Activated CD8-positive, alpha-beta memory T cell treated with anti-CD3 and anti-CD28 coated beads for 4 hours (primary cell): ENCODE measurements around the gene CXXC4.

ENCODE experiments used
- DNase-seq, 2 donors: peaks; one replicate each; pipeline ENCODE4 v3.0.0-alpha.2; 2020; ENCODE audit warnings: low read depth in 2 of 2

CXXC4 gene

DNA sequence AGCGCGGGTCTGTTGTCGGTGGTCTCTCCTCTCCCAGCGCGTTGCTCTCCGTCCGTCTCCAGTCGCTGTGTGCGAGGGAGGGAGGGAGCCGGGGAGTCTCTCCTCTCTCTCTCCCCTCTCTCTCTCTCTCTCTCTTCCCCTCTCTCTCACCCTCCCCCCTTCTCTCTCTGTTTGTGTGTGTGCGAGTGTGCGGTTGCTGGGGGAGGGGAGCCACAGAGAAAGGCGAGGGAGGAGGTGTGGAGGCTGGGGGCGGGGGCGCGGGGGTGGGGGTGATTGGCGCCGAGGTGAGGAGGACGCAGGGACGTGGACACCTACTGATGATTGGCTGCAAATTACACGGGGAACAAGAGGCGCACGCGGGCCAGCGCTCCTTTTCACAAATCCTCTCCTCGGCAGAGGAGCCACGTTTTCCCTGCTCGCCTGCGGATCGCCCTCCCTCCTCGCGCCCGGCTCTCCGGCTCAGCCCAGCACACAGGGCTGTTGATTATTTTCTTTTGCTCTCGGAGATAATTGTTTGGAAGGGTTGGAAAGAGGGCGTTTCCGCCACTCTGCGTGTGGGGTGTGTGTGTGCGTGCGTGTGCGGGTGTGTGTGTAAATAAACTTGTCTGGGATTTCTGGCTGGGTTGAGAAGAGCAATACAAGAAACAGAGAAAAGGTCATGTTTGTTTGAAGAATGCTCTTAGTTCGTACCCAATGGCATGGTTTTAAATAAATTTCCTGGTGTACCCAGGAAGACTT is at the start of gene CXXC4:
CXXC4 (minus strand) TSS at position 73 of the 738 bp plus-strand sequence. CDS start 3,092 bp downstream, outside the sequence.
- no peak for DNase-seq

DNA sequence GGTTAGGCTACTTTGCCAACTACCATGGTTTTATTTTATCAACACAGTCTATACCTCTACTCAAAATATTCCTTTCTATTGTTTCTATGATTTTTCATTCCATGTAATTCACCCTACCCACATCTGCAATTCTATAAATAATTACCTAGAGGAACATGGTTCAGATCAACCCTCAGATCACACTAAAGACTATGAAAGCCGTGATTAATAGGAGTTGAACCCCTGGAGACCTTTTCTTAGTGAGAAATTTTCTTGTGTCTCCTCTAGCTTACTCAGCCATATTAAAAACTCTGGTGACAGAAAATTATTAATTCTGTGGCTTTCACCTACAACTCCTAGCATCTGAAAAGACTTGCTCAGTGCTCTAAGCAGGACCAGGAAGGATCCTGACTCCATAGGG is 38.5 kb upstream of the CXXC4 start:
- no peak for DNase-seq

DNA sequence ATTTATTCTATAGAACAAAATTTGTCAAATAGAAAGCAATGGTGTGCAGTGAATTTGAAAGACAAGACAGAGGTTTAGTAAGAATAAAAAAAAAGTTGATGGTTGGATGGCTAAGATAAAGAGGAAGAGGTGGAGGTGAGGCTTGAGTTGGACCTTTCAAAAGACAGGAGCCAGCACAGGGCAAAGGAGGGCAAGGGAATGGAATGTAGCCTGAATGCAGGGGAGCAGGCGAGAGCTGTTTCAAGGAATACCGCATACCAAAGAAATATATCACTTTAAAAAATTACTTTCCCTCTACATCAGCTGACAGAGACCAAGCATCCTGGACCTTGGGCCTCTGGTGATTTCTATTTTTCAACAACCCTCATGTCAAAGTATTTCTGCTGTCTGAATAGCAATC is 38.0 kb upstream of the CXXC4 start:
- no peak for DNase-seq

DNA sequence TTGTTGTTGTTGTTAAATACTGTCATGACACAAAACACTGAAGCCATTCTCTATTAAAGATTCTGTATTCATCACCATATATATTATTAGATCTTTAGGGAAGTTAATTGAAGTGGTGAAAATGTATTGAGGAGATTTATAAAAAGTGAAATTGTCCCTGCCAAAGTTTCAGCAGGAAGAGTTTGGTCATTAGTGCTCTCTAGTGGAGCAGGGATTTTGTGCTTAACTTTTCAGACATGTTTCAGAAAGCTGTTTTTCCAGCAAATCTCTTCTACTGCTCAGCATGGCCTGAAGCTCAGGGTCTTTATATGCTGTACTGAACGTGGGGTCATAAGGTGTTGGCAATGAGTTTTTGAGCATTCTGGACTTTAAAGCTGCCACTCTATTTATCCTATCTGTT is 36.7 kb upstream of the CXXC4 start:
- DNase-seq = no peak

DNA sequence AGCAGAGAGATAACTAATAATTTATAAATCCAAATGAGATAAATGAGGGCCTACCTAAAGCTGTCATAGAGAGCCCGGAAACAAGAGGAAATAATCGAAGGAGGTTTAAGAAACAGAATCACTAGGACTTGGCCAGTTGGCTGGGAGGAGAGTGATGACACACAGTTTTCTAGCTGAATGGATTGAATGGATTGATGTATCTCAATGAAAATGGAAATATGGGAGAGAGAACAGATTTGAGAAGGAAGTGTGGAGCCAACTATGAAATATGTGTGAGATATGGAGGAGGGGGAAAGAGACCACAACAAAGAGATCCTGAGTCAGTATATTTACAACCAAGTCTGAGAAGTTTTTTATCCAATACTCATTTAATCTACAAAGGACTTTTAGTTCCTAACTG is 35.7 kb upstream of the CXXC4 start:
- DNase-seq = no peak

DNA sequence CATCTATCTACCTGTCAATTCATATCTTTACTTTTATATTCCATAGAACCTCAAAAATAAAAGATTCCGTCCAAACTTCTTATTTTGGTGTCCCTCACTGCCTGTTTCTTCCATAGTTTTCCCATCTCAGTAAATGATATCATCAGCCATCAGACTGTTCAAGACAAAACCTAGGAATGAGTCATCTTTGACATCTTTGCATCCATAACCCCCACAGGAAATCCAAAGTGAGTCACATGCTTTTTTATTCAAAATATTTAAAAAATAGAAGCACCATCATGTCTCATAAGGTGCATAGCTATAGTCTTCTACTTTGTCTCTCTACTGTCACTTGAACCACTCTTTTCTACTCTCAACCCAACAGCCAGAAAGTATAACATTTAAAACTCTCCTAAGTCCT is 29.9 kb upstream of the CXXC4 start:
- DNase-seq = no peak

DNA sequence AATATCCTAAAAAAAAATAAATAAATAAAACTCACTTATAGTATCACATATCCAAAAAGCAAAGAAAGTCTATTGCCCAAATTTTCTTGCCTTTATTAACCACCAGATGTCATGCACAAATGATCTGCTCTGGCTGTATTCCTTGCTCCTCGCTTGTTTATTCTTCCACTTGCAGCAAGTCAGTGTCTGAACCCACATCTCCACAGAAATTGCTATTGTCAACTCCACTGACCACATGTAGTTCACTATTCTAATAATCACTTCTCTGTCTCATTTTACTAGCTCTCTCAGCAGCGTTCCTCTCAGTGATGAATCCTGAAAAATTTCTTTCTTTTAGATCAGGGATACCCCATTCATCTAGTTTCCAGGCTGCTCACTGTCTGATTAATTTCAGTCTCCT is 29.3 kb upstream of the CXXC4 start:
- no peak for DNase-seq

DNA sequence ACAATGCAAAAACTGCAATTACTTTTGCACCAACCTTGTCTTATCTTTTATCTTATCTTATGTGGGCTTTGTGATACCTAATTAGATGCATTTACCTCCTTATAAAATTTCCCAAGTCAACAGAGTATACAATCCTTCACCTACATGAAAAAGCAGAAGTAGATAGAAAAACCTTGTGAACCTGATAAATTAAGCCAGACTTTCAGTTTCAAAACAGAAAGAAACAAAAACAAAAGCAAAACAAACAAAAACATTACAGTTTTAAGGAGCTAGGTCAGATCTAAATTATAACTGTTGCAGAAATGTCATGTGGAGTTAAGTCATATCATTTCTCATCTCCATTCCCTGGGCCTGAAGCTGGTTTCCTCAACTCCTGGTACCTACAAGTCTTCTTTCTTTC is 24.9 kb upstream of the CXXC4 start:
- DNase-seq = no peak

DNA sequence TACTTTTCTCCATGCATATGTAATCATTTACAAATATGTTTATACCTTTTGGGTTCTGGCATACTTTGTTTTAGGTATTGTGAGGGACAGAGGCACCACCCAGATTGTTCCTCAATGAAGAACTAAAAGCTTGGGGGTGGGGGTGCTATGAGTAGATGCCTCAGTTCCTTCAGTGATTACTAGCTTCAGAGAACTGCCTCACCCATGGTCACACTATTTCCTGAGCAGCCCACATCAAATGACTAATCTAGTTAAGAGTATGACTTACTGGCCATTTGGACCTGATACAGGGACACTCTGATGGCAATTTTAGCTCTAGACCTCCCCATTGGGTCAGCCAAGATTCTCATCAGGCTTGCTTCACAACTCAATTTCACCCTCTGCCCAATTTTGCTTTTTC is 22.2 kb upstream of the CXXC4 start:
- DNase-seq = no peak

DNA sequence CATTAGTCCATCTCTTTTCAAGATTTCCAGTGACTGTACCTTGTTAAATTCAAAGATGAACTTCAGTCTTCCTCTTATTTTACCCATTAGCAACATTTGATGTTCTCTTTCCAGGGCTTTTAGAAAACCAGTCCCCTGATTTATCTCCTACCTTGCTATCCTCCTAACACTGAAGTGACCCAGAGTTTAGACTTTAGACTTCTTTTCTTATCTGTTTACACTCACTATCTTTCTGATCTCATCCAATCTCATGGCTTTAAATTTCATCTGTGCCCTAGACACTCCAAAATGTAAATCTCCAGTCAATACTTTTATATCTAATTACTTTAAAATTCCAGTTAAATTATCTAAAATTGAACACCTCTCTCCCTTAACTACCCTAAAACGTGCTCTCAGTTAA is 13.5 kb upstream of the CXXC4 start:
- DNase-seq = no peak

DNA sequence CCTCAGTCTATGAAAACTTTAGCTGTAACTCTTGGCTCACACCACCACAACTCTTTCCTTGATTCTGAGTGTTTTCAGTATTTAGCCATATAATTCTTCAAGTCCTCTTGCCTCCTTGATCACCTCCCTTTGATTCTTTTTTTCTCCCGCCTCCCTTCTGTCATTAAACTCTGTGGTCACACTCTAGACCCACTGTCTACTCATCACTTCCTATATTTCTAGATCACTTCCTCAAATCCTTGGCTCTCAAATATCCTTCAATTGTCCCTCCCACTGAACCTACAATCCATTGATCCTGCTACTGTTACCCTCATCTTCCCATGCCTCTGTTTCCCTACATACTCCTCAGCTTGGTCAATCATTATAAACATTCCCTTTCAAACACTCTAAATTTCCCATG is 12.4 kb upstream of the CXXC4 start:
- DNase-seq = no peak

DNA sequence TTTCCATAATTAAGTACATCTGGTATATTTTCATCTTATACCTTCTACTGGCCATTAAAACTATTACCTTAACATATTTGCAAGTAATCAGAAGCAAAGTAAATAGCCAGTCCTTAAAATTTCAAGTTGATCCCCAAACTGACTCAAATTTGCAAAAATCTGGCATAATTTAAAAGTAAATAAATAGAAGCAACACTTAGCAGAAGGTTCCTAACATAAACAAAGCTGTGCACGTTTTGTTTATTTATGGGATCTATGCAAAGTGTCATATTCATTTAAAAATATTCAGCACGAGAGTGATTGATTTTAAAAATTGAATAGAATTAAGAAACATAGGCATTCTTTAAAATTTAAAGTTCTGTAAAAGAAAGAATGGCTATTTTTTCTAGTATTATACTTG is 9.8 kb upstream of the CXXC4 start:
- DNase-seq = no peak

DNA sequence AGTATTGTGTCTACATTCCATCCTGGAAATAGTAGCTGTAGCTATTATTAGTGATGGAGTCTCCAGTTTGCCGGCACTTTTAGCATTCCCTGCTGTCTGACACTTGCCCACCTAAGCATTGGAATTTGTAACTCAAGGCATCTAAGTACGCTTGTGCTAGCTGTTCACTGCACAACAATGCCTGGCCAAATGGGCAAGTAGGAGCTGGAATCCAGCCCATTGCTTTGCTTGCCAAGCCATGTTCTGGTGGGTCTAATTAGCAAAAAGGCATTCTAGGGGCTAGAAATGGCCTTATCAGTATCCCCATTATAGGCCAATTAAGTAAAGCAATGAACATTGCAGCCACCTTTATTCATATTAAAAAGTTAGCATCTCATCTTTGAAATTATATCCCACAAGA is 7.8 kb upstream of the CXXC4 start:
- no peak for DNase-seq

DNA sequence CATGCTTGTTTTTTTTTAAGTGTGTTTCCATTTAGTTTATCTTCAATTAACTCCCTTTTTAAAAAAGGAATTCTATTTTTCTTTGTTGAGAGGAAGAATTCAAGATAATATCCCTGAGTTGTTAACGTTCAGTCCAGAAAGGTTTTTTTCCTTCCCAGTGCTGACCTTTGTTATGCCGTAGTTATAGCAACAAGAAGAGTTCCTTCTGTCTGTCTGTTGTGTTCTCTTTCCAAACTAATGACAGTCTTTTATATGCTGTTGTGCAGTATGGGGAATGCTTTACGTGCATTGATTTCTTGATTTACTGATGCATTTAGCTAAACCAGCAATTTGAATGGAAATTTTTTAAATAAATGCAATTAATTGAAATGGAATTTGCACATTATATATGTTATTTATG is 6.6 kb upstream of the CXXC4 start:
- no peak for DNase-seq

DNA sequence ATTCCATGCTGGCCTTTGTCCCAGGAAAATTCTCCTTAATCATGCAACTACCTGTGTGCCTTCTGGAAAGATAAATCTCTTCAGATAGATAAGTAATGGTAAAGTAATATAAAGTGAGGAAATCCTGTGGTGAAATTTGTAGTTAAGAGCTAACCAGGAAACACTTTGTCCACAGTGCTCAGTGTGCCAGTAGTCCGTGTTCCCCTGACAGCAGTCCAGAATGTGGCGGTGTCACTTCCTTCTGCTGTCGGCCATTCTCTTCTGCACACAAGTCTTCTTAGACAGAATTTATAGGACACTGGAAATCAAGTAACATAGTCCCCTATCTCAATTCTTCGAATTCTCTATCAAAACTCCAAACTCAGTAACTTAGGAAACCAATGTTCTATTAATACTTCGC is 5.7 kb upstream of the CXXC4 start:
- DNase-seq = no peak

DNA sequence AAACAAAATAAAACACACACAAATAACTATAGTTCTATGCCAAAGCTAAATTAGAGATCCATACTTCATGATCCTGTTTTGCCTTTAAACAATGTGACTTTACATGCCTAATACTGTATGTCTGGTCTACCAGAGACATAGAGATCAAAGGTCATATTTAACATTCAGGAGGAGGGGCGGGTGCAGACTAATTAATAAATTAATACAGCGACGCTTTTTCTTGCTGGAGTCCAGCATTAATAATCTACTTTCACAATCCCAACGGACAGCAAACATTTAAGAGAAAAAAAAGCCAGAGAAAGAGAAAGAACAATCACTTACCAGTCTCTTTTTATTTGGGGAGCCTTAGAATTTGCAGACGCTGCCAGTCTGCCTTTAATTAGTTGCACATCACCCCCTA is 509 bp downstream of the CXXC4 start:
- no peak for DNase-seq

DNA sequence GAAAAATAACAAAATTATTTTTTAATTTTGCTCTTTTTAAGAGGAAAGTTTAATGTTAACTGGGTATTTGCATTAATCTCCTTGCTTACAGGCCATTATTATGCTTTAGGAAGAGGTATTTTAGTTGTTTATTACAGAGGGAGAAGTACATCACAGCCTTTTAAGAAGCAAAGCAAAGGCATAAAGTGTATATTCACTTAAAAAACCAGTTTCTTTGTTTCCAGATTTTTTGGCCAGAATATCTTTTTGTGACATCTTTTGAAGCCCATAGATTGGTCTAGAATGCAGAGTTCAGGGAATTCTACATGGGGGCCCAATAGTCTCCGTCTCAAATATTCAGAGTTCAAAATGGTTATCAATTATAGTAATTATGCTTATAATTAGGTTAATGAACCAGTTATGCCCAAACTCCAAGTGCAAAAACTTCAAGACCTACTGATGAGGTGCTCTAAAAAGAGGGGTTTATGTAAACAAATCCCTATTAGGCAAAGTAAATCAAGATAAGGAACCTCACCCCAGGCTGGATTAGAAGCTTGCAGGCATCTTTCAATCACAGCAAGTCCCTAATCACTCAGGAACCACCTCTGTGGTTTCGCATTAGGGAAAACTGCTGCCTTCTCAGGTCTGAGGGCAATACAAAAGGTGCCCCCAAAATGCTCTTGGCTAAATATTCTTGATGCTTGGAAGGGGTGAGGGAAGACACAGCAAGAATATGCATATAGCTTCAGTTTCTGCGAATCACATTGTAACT is 1.4 kb downstream of the CXXC4 start:
- DNase-seq = no peak

DNA sequence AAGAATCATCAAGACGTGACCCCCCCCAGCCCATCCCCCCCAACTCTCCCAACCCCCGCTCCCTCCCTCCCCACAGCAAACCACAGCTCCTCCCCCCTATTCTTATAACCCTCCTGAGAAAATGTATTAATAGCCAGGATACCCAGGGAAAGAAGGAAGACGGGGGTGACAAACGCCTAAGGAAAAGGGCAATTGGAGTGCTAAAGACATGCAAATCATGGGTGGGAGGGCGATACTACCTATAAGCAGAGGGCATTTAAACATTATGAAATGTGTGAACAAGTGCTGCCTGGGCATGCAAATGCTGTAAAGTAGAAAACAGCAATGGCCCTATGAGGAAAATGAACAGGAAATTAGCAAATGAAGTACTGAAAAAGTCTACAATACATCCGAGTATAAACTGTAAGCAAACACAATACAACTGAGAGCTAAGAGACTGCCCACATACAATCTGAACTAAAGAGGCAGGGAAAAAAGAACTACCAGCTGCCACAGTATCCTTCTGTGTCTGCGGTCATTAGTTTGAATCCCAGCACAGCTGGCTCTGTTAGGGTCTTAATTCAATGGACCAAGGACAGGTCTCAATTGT is 2.4 kb downstream of the CXXC4 start:
- DNase-seq = no peak

DNA sequence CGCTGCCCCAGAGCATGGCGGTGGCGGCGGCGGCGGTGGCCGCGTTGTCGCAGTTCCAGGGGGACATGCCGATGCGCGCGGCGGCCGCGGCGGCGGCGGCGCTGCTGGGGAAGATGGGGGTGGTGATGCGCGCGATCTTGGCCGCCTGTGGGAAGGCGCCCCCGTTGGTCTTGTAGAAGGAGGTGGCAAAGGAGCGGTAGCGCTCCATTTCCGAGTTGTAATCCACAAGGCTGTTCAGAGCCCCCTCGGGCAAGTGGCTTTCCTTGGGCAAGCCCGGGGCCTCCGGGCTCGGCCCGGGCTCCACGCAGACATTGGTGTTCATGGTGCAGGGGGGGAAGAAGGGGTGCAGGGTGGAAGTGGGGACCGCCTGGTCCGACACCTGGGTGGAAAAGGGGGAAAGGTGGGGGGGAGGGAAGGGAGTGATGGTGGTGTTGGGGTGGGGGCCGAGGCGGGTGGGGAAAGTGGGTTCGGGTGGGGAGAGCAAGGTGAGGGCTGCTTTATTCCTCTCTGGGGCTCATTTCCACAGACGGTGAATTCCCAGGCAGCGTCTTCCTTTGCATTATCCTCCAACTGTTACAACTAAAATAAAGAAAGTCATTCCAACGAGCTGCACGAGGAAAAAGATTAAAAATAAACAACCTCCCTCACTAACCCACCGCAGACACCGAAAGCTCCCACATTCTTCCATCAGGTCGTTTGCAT is 3.1 kb downstream of the CXXC4 start:
- peak in 1 of 2 donors; percentile 14 for DNase-seq

DNA sequence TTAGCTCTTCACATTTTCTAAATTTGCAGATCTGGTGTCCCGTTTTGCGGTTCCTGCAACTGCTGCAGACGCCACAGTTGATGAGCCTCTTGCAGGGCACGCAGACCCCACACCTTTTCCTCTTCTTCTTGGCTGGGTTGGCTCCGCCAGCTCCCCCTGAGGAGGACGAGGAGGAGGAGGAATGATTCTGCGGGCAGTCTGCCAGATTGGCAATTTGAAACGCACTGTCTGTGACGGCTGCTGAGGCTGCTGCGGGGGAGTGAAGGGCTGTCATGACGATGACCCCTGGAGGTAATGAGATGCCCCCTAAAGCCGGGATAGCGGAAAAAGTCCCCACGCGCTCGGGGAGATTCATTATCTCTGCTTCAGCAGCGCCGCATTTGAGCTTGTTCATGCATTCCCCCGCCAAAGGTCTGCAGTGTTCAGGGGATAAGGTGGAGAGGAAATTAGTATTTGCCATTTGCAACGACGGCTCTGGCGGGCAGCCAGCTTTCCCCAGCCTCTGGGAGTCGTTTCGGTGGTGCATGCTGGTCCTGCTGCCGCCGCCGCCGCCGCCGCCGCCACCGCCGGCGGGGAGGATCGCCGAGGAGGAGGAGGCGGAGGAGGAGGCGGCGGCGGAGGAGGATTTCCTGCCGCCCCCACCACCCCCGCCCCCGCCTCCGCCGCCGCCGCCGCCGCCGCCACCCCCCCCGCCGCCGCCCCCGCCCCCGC is 3.8 kb downstream of the CXXC4 start:
- DNase-seq = peak; percentile 14 to 25

DNA sequence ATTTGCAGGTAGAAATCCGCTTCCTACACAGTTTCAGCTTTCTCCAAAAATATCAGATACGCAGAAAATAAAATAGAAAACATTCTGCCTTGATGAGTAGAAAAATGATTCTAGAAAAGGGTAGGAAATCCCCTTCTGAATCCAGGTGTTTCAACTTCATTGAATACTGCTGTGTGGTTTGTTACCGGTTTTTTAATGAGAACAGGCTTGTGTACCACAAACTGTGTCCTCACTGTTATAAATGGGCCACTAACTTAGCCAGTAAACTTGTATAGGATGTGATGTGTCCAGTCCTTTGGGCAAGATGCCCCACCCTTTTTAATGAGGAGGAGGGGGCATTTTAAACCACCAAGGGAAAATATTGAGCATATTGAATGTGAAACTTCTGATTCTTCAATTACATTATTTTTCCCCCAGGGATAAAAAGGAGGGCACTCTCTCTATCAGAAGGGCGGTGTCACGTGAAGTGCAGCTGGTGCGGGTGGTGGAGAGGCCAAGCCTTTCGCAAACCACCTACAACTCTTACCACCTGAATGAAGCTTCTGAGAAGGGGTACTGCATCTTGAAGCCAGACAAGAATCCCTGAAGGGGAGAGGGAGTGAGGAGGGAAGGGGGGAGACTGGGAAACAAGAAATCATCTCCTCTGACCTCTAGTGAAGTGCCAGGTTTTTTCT is 4.5 kb downstream of the CXXC4 start:
- no peak for DNase-seq
